Thyroid gland (tissue), 4 donors: ENCODE data around the gene EVI5L. TPM values are rescaled to one million over a fixed set of nuclear protein-coding genes. Genes with fewer than 3 reads are reported as not detected.

ENCODE experiments used
- DNase-seq, 2 donors: peaks; one replicate each; pipeline ENCODE4 v3.0.0-alpha.2; 2019
- H3K27ac ChIP-seq, 3 donors: fragments of 200-600 bp; sonication (generic); 1 replicate in 2 of 3; 2 replicates in 1 of 3; pipeline ENCODE4 v1.5.1; 2016 to 2019; ENCODE audit warnings: mild to moderate bottlenecking in 1 of 3, moderate library complexity in 1 of 3
- H3K27me3 ChIP-seq: fragments of 200-600 bp; sonication (generic); one replicate; pipeline ENCODE4 v1.5.1; 2019
- H3K36me3 ChIP-seq, 2 donors: fragments of 200-600 bp; sonication (generic); one replicate each; pipeline ENCODE4 v1.5.1; 2016 to 2019
- H3K4me1 ChIP-seq, 2 donors: fragments of 200-600 bp; sonication (generic); one replicate each; pipeline ENCODE4 v1.5.1; 2017 to 2019
- H3K4me3 ChIP-seq, 3 donors: fragments of 200-600 bp; sonication (generic); replicated peaks in 1 of 3; 1 replicate in 2 of 3; 2 replicates in 1 of 3; pipeline ENCODE4 v1.5.1; 2016; ENCODE audit warnings: mild to moderate bottlenecking in 1 of 3
- H3K9me3 ChIP-seq: fragments of 200-600 bp; sonication (generic); one replicate; pipeline ENCODE4 v1.5.1; 2017
- CTCF ChIP-seq, 6 experiments: fragments of 200-600 bp in 3 of 6; fragments of 450-650 bp in 3 of 6; sonication (generic) in 3 of 6; IDR thresholded peaks; one replicate each; pipeline ENCODE4 v1.5.1; 2016 to 2019; ENCODE audit warnings: antibody characterized with exemption in 6 of 6, mild to moderate bottlenecking in 2 of 6, inconsistent platforms in 1 of 6, moderate library complexity in 1 of 6
- POLR2A ChIP-seq, 2 donors: fragments of 450-650 bp; IDR thresholded peaks; one replicate each; pipeline ENCODE4 v1.6.1; 2017; ENCODE audit warnings: antibody characterized with exemption in 2 of 2, mild to moderate bottlenecking in 2 of 2, moderate library complexity in 1 of 2
- WGBS, 2 donors: methylation state at CpG; one replicate each; pipeline ENCODE4 v1.1.5; 2017; 5-methylcytosine and 5-hydroxymethylcytosine counted together
- intact Hi-C: fragments of 100-400 bp; cut with DNase I; formaldehyde crosslinking; loops from one replicate; pipeline ENCODE4 v1.15.1; 2023
- total RNA-seq, 4 donors: library from RNA; depleted of rRNA; stranded (reverse); fragments of >200 nt; gene quantifications; one replicate each; pipeline ENCODE4 v1.2.3, GENCODE V29; 2016

Gene EVI5L
- total RNA-seq, 4 donors from 2014 or later: 9.8 to 29.3 (median 21.8) TPM

- DNase-seq: peak in 1 of 2 donors; percentile 45
- TF ChIP-seq CTCF (IDR thresholded peaks at IDR 0.05): no peak
- no peak for TF ChIP-seq POLR2A (IDR thresholded peaks at IDR 0.05)
- Histone ChIP-seq H3K27ac (peak overlapping the region; percentile 59 to 86 (median 70)), H3K4me1 (peaks cover 23 to 25% of the 10 kb centered on the region in 2 donors), H3K27me3 (no peaks in the 10 kb centered on the region), H3K36me3 (peaks cover 3 to 11% of the 10 kb centered on the region in 2 donors), H3K4me3 (peak overlapping the region; percentile 76 to 91 (median 89)), H3K9me3 (no peaks in the 10 kb centered on the region)
- intact Hi-C loops: loop anchor here (2.0 kb wide), 1 partner anchor 14 kb away; no protein-coding TSS in a partner anchor
- WGBS, 2 donors: 24 to 72% methylated on average over 9 to 26 of the region's 68 CpGs
Measured at GRCh38 chr19:7904074-7905020, 74.3 kb downstream of the EVI5L start.

- no peaks in the 10 kb centered on the region for H3K27me3 ChIP-seq
- no peaks in the 10 kb centered on the region for H3K9me3 ChIP-seq
- H3K27ac ChIP-seq: no peak overlapping the region
- TF ChIP-seq POLR2A (IDR thresholded peaks at IDR 0.05): no peak
- TF ChIP-seq CTCF (IDR thresholded peaks at IDR 0.05): no peak
- no peak overlapping the region for H3K4me3 ChIP-seq
- 65 to 79% methylated on average over 10 of the region's 10 CpGs for WGBS, 2 donors
- H3K4me1 ChIP-seq: peaks cover 23 to 25% of the 10 kb centered on the region in 2 donors
- no peak for DNase-seq
- peaks cover 10 to 17% of the 10 kb centered on the region in 2 donors for H3K36me3 ChIP-seq
- intact Hi-C loops: loop anchor here (2.0 kb wide), 1 partner anchor 14 kb away; no protein-coding TSS in a partner anchor
Measured at GRCh38 chr19:7905268-7905667, 75.2 kb downstream of the EVI5L start.

- Histone ChIP-seq H3K27me3 (no peaks in the 10 kb centered on the region), H3K27ac (no peak overlapping the region), H3K9me3 (no peaks in the 10 kb centered on the region), H3K36me3 (peaks cover 16 to 23% of the 10 kb centered on the region in 2 donors), H3K4me3 (no peak overlapping the region), H3K4me1 (peaks cover 23 to 25% of the 10 kb centered on the region in 2 donors)
- TF ChIP-seq POLR2A (IDR thresholded peaks at IDR 0.05) (no peak), CTCF (IDR thresholded peaks at IDR 0.05) (no peak)
- intact Hi-C loops: loop anchor here (2.0 kb wide), 1 partner anchor 13 kb away; no protein-coding TSS in a partner anchor
- WGBS, 2 donors: 87 to 89% methylated on average over 10 of the region's 10 CpGs
- DNase-seq: no peak
Measured at GRCh38 chr19:7905859-7906258, 75.8 kb downstream of the EVI5L start.

GRCh38 chr19:7907122-7907521 is 77.1 kb downstream of the EVI5L start:
- TF ChIP-seq POLR2A (IDR thresholded peaks at IDR 0.05) (no peak), CTCF (IDR thresholded peaks at IDR 0.05) (no peak)
- intact Hi-C loops: no loop called here
- H3K4me1 ChIP-seq: peaks cover 23 to 25% of the 10 kb centered on the region in 2 donors
- no peaks in the 10 kb centered on the region for H3K9me3 ChIP-seq
- no peak overlapping the region for H3K27ac ChIP-seq
- H3K27me3 ChIP-seq: no peaks in the 10 kb centered on the region
- H3K4me3 ChIP-seq: no peak overlapping the region
- no peak for DNase-seq
- WGBS, 2 donors: 85 to 95% methylated on average over 18 to 19 of the region's 19 CpGs
- peaks cover 29 to 36% of the 10 kb centered on the region in 2 donors for H3K36me3 ChIP-seq

- Histone ChIP-seq H3K4me1 (peaks cover 22 to 24% of the 10 kb centered on the region in 2 donors), H3K4me3 (no peak overlapping the region), H3K27ac (no peak overlapping the region), H3K27me3 (no peaks in the 10 kb centered on the region), H3K9me3 (no peaks in the 10 kb centered on the region), H3K36me3 (peaks cover 33 to 40% of the 10 kb centered on the region in 2 donors)
- DNase-seq: no peak
- TF ChIP-seq POLR2A (IDR thresholded peaks at IDR 0.05): no peak
- no peak for TF ChIP-seq CTCF (IDR thresholded peaks at IDR 0.05)
- WGBS, 2 donors: 89 to 94% methylated on average over 11 of the region's 11 CpGs
- intact Hi-C loops: no loop called here
Measured at GRCh38 chr19:7907544-7907943, 77.5 kb downstream of the EVI5L start.
